GM10266 (cell line): ENCODE measurements around the gene PPP1R3E.

Experiments
- DNase-seq: peaks from one replicate; pipeline ENCODE4 v3.0.0; 2012; ENCODE audit errors: extremely low spot score
- TF ChIP-seq, protein P1 (sequence below): IDR thresholded peaks from 2 replicates; pipeline ENCODE4 v1.5.1; 2012; ENCODE audit warnings: mild to moderate bottlenecking, low read depth; ENCODE audit not compliant: control insufficient read depth, insufficient read depth; ENCODE audit errors: missing control alignments

Gene PPP1R3E

DNA sequence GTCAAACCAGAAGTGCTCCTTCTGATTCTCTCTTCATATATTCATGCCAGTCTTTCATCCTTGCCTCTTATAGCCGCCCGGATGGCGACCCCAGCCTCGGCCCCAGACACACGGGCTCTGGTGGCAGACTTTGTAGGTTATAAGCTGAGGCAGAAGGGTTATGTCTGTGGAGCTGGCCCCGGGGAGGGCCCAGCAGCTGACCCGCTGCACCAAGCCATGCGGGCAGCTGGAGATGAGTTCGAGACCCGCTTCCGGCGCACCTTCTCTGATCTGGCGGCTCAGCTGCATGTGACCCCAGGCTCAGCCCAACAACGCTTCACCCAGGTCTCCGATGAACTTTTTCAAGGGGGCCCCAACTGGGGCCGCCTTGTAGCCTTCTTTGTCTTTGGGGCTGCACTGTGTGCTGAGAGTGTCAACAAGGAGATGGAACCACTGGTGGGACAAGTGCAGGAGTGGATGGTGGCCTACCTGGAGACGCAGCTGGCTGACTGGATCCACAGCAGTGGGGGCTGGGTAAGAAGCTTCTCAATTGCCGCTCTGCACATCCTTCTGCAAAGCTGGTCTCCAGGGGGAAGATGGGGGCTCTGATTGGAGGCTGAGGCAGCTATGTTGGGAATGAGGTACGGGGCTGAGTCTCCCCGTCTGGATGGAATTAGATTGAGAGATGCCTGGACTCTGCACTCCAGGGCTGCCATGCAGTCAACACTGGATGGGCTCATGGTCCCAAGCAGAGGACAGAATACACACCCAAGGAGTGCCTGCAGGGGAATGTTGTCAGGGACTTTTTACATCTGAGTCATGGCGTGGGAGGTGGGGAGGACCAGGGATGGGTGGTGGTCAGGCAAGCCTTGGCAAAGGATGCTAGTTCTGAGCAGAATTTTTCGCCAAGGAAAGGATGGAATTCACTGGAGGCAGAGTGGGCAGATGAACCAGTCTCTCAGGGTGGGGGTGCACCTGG, 5.3 kb upstream of the PPP1R3E start:
- TF ChIP-seq, protein P1, sequence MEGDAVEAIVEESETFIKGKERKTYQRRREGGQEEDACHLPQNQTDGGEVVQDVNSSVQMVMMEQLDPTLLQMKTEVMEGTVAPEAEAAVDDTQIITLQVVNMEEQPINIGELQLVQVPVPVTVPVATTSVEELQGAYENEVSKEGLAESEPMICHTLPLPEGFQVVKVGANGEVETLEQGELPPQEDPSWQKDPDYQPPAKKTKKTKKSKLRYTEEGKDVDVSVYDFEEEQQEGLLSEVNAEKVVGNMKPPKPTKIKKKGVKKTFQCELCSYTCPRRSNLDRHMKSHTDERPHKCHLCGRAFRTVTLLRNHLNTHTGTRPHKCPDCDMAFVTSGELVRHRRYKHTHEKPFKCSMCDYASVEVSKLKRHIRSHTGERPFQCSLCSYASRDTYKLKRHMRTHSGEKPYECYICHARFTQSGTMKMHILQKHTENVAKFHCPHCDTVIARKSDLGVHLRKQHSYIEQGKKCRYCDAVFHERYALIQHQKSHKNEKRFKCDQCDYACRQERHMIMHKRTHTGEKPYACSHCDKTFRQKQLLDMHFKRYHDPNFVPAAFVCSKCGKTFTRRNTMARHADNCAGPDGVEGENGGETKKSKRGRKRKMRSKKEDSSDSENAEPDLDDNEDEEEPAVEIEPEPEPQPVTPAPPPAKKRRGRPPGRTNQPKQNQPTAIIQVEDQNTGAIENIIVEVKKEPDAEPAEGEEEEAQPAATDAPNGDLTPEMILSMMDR, result no peak
- DNase-seq, result no peak

DNA sequence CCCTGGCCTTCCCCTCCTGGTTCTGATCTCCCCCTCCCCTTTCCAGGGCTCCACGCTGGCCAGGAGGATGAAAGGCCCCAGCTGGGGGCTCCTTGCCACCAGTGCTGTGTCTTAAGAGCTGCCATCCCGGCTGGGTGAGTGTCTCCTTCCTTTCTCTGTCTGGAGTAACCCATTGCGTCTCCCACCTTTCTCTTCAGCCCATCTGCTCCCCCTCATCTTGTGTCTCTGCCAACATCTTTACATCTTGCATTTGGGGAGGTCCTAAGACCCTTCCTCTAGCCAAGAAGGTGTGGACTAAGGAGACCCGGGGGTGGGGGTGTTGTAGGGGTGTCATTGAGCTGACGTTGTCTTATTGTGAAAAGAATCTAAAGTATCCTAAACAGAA, 4.5 kb upstream of the PPP1R3E start:
- TF ChIP-seq, protein P1, result no peak
- no peak for DNase-seq

DNA sequence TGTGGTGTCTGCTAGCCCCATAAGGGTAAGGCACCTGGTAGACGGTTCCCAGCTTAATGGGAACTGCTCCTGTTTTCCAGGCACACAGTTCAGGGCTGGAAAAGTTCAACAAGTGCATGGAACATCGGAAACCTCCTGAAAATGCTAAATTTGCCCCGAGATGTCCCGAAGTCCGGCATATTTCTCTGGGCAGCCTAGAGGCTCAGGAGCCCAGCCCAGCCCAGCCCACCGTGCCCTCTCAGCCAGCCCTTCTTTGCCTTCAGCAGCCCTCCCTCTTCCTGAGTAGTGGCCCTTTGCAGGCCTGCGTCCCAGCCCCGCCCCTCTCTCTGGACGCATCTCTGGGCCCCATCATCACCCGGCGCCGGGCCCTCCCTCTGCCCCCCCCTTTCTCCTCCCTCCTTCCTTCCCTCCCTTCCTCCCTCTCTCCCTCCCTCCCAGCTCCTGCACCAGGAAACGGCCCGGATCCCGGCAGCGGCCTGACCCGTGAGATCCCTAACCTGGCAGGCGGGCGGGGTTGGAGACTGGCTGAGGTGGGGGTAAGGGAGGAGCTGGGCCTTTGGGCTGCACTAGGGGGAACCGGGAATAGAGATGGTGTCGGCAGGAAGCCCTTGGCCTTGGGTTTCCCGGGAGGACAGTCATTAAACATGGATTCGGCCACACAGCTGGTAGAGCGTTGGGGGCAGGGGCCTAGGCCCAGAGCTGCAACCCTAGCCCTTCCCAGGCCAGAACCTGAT, 3.9 kb upstream of the PPP1R3E start, which contains the start of gene BCL2L2:
Gene BCL2L2 (plus strand): TSS at position 422 of the 734 bp plus-strand sequence. CDS start 935 bp downstream, outside the sequence.
- peak; percentile 77 for DNase-seq
- TF ChIP-seq, protein P1, result no peak

DNA sequence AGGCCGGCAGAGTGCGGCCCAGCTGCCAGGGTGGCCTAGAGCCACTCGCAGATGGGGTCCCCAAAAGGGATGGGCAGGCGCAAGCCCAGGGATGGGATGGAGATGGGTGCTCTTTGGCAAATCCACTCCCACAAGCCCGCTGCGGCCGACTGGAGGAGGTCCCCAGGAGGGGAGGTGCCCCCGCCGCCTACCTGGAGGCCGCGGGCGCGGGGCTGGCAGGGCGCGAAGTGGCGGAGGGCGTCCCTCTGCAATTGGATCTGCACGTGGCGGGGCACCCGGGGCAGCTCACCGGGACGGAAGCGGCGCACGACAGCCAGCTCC, 730 bp downstream of the PPP1R3E start:
- no peak for DNase-seq
- TF ChIP-seq, protein P1, result no peak

DNA sequence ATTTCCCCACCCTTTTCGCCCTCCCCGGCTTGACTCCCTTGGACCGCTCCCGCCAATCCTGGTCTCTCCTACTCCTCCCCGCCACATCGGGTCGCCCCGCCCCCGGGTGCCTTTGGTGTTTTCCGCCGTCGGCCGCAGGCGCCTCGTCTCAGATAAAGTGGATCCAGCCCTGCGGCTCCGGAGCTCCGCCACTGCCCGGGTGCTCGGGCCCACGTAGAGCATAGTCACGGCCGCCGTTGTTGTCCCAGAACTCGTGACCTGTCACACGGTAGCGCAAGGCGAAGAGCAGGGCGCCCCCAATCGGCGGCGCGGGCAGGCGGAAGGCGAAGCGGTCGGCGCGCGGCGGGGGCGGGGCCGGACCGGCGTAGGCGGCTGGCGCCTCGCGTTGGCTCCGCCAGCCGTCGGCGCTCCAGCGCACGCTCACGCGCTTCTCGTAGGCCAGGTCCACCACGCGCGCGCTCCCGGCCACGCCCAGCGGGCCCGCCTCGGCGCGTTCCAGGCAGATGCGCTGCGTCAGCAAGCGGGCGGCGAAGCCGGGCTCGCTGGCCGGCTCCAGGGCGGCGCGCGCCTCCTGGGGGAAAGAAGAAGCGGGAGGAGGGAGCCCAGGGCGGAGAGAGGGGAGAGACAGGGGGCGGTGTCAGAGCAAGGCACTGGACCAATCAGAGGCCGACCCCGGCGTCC, 1.2 kb downstream of the PPP1R3E start:
- TF ChIP-seq, protein P1, result peak; percentile 99
- DNase-seq, result peak; percentile 99

DNA sequence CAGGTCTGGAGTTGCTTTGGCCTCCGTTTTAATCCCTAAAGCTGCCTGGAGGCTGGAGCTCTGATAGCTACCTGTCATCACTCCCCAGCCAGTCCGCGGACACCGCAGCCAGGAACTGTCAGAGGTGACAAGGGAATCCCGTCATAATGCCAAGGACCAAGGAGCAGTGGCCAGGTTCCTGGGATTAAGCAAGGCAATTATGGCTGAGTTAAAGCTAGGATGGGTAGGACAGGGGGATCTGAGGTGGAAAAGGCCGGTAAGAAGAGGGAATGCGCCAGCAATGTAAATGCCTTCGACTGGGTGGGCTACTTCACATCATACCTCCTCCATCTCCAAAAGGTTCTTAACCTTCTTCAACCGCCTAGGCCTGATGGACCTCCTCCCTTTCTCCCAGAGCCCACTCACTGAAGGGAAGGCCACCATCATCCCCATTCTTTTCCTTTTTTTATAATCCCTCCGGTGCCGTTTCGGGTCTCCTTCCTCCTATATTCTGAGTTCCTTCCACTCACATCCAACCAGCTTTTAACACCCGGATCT, 1.9 kb downstream of the PPP1R3E start:
- TF ChIP-seq, protein P1, result no peak
- no peak for DNase-seq
